Measurements from ENCODE around the gene IL36B. TPM values are rescaled to one million over a fixed set of nuclear protein-coding genes. Genes with fewer than 3 reads are reported as not detected.

The IL36B gene
- total RNA-seq, 1 donor from 2014 or later = not detected

- TF ChIP-seq, protein P1, sequence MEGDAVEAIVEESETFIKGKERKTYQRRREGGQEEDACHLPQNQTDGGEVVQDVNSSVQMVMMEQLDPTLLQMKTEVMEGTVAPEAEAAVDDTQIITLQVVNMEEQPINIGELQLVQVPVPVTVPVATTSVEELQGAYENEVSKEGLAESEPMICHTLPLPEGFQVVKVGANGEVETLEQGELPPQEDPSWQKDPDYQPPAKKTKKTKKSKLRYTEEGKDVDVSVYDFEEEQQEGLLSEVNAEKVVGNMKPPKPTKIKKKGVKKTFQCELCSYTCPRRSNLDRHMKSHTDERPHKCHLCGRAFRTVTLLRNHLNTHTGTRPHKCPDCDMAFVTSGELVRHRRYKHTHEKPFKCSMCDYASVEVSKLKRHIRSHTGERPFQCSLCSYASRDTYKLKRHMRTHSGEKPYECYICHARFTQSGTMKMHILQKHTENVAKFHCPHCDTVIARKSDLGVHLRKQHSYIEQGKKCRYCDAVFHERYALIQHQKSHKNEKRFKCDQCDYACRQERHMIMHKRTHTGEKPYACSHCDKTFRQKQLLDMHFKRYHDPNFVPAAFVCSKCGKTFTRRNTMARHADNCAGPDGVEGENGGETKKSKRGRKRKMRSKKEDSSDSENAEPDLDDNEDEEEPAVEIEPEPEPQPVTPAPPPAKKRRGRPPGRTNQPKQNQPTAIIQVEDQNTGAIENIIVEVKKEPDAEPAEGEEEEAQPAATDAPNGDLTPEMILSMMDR (IDR thresholded peaks at IDR 0.05) = no peak
- Mint-ChIP-seq H3K4me1 (ENCODE audit: unreplicated experiment) (no peaks in the 10 kb centered on the region), H3K9me3 (ENCODE audit: unreplicated experiment) (peaks cover 9% of the 10 kb centered on the region), H3K4me3 (ENCODE audit: unreplicated experiment) (no peak overlapping the region), H3K36me3 (ENCODE audit: unreplicated experiment) (no peaks in the 10 kb centered on the region), H3K27me3 (ENCODE audit: unreplicated experiment) (peaks cover 29% of the 10 kb centered on the region), H3K27ac (ENCODE audit: unreplicated experiment) (no peak overlapping the region)
- DNase-seq (ENCODE audit: extremely low spot score, unreplicated experiment) = peak; percentile 53
These were observed 999 bp upstream of the IL36B start for GRCh38 chr2:113053666-113054065.

DNA sequence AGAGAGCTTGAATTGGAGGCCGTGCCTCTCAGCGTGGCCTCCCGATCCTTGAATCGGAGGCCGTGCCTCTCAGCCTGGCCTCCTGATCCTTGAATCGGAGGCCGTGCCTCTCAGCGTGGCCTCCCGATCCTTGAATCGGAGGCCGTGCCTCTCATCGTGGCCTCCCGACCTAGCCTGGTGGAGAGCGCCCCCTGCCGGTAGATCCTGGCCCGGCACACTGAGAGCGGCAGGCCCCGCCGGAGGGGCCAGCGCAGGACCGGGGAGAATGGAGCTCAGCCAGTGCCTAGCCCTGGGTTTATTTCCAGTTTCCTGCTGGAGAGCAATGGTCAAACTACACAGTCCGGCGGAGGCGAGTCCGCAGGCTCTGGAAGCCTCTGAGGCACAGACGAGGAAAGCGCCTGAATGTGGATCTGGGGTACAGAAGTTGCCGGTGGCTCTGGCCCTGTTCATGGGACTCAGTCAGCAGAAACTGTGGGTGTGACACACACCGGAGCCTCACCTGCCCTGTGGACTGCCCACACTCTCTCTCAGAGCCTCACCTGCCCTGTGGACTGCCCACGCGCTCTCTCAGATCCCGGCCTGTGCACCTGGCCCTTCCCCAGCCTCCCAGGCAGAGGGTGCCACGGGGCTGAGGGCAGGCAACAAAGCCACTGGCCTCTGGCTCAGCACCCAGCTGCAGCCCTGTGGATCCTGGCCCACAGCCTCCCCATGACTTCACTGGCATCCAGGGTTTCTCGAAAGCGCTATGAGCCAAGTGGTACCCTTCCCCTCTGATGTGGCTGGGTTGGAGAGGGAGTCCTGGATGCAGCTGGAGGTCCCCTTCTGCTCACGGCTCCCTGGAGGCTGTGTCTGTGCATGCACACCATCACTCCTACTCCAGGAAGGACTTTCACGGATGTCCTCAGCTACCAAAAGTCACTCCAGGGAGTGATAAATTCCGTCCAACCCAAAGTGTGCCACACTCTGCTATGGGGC is 1.5 kb downstream of the IL36B start:
- Mint-ChIP-seq H3K4me1 (ENCODE audit: unreplicated experiment) (no peaks in the 10 kb centered on the region), H3K27me3 (ENCODE audit: unreplicated experiment) (peaks cover 34% of the 10 kb centered on the region), H3K4me3 (ENCODE audit: unreplicated experiment) (no peak overlapping the region), H3K27ac (ENCODE audit: unreplicated experiment) (no peak overlapping the region), H3K36me3 (ENCODE audit: unreplicated experiment) (no peaks in the 10 kb centered on the region), H3K9me3 (ENCODE audit: unreplicated experiment) (peaks cover 9% of the 10 kb centered on the region)
- DNase-seq (ENCODE audit: extremely low spot score, unreplicated experiment) = peak; percentile 81
- TF ChIP-seq, protein P1 (IDR thresholded peaks at IDR 0.05) = no peak

DNA sequence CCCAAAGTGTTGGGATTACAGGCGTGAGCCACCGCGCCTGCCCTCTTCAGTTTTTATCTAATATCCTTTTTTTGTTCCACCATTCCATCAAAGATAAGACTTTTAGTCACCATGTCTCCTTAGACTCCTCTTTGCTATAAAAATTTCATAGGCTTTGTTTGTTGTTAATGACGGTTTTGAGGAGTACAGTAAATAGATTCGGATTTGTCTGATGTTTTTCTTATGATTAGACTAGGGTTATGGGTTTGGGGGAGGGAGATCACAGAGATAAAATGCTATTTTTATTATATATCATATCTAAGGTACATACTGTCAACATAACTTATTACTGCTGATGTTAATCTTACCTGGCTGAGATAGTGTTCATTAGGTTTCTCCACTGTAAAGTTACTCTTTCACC is 6.2 kb downstream of the IL36B start:
- DNase-seq (ENCODE audit: extremely low spot score, unreplicated experiment) = no peak
- Mint-ChIP-seq H3K27me3 (ENCODE audit: unreplicated experiment) (peaks cover 55% of the 10 kb centered on the region), H3K36me3 (ENCODE audit: unreplicated experiment) (no peaks in the 10 kb centered on the region), H3K27ac (ENCODE audit: unreplicated experiment) (no peak overlapping the region), H3K9me3 (ENCODE audit: unreplicated experiment) (no peaks in the 10 kb centered on the region), H3K4me1 (ENCODE audit: unreplicated experiment) (no peaks in the 10 kb centered on the region), H3K4me3 (ENCODE audit: unreplicated experiment) (no peak overlapping the region)
- TF ChIP-seq, protein P1 (IDR thresholded peaks at IDR 0.05) = no peak

DNA sequence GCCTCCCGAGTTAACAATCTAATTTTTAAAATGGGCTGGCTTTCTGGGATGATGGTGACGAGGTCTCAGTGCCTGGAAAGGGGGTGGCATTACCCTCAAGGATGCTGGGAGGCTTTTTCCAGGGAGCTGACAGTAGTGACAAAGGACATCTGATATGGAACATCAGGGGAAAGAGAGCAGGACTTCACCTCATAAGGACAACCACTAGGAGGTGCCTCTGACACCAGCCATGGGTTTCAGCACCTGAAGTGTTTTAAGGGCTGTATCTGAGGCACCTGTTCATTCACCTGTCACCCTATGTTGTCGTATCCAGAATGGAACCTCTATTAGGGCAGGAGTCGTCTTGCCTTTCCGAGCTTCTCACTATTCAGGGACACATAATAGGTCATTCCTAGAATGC is 10.8 kb downstream of the IL36B start:
- TF ChIP-seq, protein P1 (IDR thresholded peaks at IDR 0.05) = no peak
- Mint-ChIP-seq H3K4me1 (ENCODE audit: unreplicated experiment) (no peaks in the 10 kb centered on the region), H3K27ac (ENCODE audit: unreplicated experiment) (no peak overlapping the region), H3K9me3 (ENCODE audit: unreplicated experiment) (no peaks in the 10 kb centered on the region), H3K27me3 (ENCODE audit: unreplicated experiment) (peaks cover 71% of the 10 kb centered on the region), H3K36me3 (ENCODE audit: unreplicated experiment) (no peaks in the 10 kb centered on the region), H3K4me3 (ENCODE audit: unreplicated experiment) (no peak overlapping the region)
- DNase-seq (ENCODE audit: extremely low spot score, unreplicated experiment) = peak; percentile 32

DNA sequence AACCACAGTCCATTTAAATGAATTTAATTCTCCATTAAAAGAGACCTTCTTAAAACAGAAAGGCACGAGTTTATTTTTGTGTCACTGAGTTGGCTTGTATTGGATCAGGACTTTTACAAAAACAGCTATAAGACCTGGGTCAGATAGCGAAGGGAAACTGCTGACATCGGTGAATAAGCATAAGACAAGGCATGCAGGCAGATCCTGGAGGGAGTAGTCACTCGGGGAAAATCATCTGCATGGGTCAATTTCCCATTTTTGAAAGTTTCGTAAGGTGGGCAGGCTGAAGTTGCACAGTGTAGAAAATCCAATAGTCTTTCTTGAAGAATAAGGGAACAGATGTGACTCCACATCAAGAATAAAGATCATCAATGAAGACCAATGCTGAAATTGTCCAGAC is 12.9 kb downstream of the IL36B start:
- H3K4me3 Mint-ChIP-seq (ENCODE audit: unreplicated experiment) = no peak overlapping the region
- no peaks in the 10 kb centered on the region for H3K4me1 Mint-ChIP-seq (ENCODE audit: unreplicated experiment)
- H3K9me3 Mint-ChIP-seq (ENCODE audit: unreplicated experiment) = no peaks in the 10 kb centered on the region
- H3K27ac Mint-ChIP-seq (ENCODE audit: unreplicated experiment) = no peak overlapping the region
- no peaks in the 10 kb centered on the region for H3K36me3 Mint-ChIP-seq (ENCODE audit: unreplicated experiment)
- DNase-seq (ENCODE audit: extremely low spot score, unreplicated experiment) = peak; percentile 3
- H3K27me3 Mint-ChIP-seq (ENCODE audit: unreplicated experiment) = peaks cover 71% of the 10 kb centered on the region
- TF ChIP-seq, protein P1 (IDR thresholded peaks at IDR 0.05) = no peak
